Ishikawa (cell line): Measurements from ENCODE around the gene SGCD.

Source experiments
- CEBPB ChIP-seq: IDR thresholded peaks from 2 replicates; pipeline ENCODE4 v1.6.1; 2012
- CREB1 ChIP-seq: IDR thresholded peaks from 2 replicates; pipeline ENCODE4 v1.6.1; 2012; ENCODE audit warnings: low read depth
- EGR1 ChIP-seq: IDR thresholded peaks from 2 replicates; pipeline ENCODE4 v1.6.1; 2012
- EP300 ChIP-seq: IDR thresholded peaks from 2 replicates; pipeline ENCODE4 v1.6.1; 2012; ENCODE audit warnings: borderline replicate concordance
- FOXM1 ChIP-seq: IDR thresholded peaks from 2 replicates; pipeline ENCODE4 v1.6.1; 2012; ENCODE audit warnings: low read depth, borderline replicate concordance
- MAX ChIP-seq: IDR thresholded peaks from 2 replicates; pipeline ENCODE4 v1.6.1; 2012
- NFIC ChIP-seq: IDR thresholded peaks from 2 replicates; pipeline ENCODE4 v1.6.1; 2012
- RAD21 ChIP-seq: IDR thresholded peaks from 2 replicates; pipeline ENCODE4 v1.6.1; 2012; ENCODE audit warnings: low read depth
- REST ChIP-seq: IDR thresholded peaks from 2 replicates; pipeline ENCODE4 v1.6.1; 2012; ENCODE audit warnings: low read depth, mild to moderate bottlenecking
- TAF1 ChIP-seq: IDR thresholded peaks from 2 replicates; pipeline ENCODE4 v1.6.1; 2012; ENCODE audit warnings: low read depth, mild to moderate bottlenecking
- TCF12 ChIP-seq: IDR thresholded peaks from 2 replicates; pipeline ENCODE4 v1.6.1; 2012; ENCODE audit warnings: low read depth
- TEAD4 ChIP-seq: IDR thresholded peaks from 2 replicates; pipeline ENCODE4 v1.6.1; 2012
- USF1 ChIP-seq: IDR thresholded peaks from 2 replicates; pipeline ENCODE4 v1.6.1; 2012
- YY1 ChIP-seq: IDR thresholded peaks from 2 replicates; pipeline ENCODE4 v1.6.1; 2012; ENCODE audit warnings: low read depth
- ZBTB7A ChIP-seq: IDR thresholded peaks from 2 replicates; pipeline ENCODE4 v1.6.1; 2012; ENCODE audit warnings: low read depth

The SGCD gene

GRCh38 chr5:156380848-156381247 is 53.9 kb downstream of the SGCD start:
- TF ChIP-seq EP300 (no peak), TEAD4 (no peak), FOXM1 (no peak), REST (no peak), USF1 (no peak), YY1 (no peak)

- TF ChIP-seq NFIC (no peak), CEBPB (no peak), MAX (no peak), TEAD4 (no peak), TCF12 (no peak), EGR1 (no peak), TAF1 (no peak), USF1 (no peak), RAD21 (no peak), YY1 (no peak), CREB1 (no peak), FOXM1 (no peak), EP300 (no peak), ZBTB7A (no peak), REST (no peak)
Measured at GRCh38 chr5:156383510-156384265, 56.7 kb downstream of the SGCD start.

- no peak for TF ChIP-seq EP300
- TF ChIP-seq NFIC = no peak
- TF ChIP-seq ZBTB7A = no peak
- TF ChIP-seq CEBPB = no peak
- no peak for TF ChIP-seq RAD21
- no peak for TF ChIP-seq FOXM1
- no peak for TF ChIP-seq YY1
- TF ChIP-seq REST = no peak
- no peak for TF ChIP-seq MAX
- TF ChIP-seq TAF1 = no peak
- TF ChIP-seq USF1 = no peak
- TF ChIP-seq TEAD4 = no peak
- TF ChIP-seq EGR1 = no peak
- no peak for TF ChIP-seq TCF12
Measured at GRCh38 chr5:156385416-156385815, 58.5 kb downstream of the SGCD start.

GRCh38 chr5:156386976-156387375 is 60.0 kb downstream of the SGCD start:
- TF ChIP-seq NFIC = no peak
- TF ChIP-seq MAX = no peak
- no peak for TF ChIP-seq EP300
- no peak for TF ChIP-seq TEAD4
- no peak for TF ChIP-seq CEBPB
- TF ChIP-seq REST = no peak
- no peak for TF ChIP-seq YY1
- no peak for TF ChIP-seq CREB1
- no peak for TF ChIP-seq EGR1
- TF ChIP-seq ZBTB7A = no peak
- no peak for TF ChIP-seq RAD21
- TF ChIP-seq FOXM1 = no peak
- no peak for TF ChIP-seq TCF12
- TF ChIP-seq TAF1 = no peak
- TF ChIP-seq USF1 = no peak
